Muscle layer of duodenum (tissue), 2 donors: ENCODE data around the gene DOK6.

ENCODE experiments used
- H3K27ac ChIP-seq: one replicate; pipeline ENCODE4 v1.7.0; 2013; ENCODE audit warnings: mild to moderate bottlenecking, low read length
- H3K27me3 ChIP-seq: one replicate; pipeline ENCODE4 v1.7.0; 2013; ENCODE audit warnings: low read depth, mild to moderate bottlenecking, control low read depth, low read length
- H3K36me3 ChIP-seq, 2 donors: one replicate each; pipeline ENCODE4 v1.7.0; 2013; ENCODE audit warnings: low read length in 2 of 2, control low read depth in 1 of 2, mild to moderate bottlenecking in 1 of 2; ENCODE audit not compliant: insufficient read depth in 2 of 2, control insufficient read depth in 1 of 2
- H3K4me1 ChIP-seq, 2 donors: one replicate each; pipeline ENCODE4 v1.7.0; 2013; ENCODE audit warnings: low read length in 2 of 2, mild to moderate bottlenecking in 2 of 2, control low read depth in 1 of 2, moderate library complexity in 1 of 2; ENCODE audit not compliant: insufficient read depth in 2 of 2, control insufficient read depth in 1 of 2
- H3K4me3 ChIP-seq, 2 donors: one replicate each; pipeline ENCODE4 v1.7.0; 2013; ENCODE audit warnings: low read length in 2 of 2, low read depth in 1 of 2, mild to moderate bottlenecking in 1 of 2
- H3K9me3 ChIP-seq, 2 donors: one replicate each; pipeline ENCODE4 v1.7.0; 2013; ENCODE audit warnings: low read length in 2 of 2, control low read depth in 1 of 2, mild to moderate bottlenecking in 1 of 2; ENCODE audit not compliant: control insufficient read depth in 1 of 2
- donor health status: healthy.

The DOK6 gene

DNA sequence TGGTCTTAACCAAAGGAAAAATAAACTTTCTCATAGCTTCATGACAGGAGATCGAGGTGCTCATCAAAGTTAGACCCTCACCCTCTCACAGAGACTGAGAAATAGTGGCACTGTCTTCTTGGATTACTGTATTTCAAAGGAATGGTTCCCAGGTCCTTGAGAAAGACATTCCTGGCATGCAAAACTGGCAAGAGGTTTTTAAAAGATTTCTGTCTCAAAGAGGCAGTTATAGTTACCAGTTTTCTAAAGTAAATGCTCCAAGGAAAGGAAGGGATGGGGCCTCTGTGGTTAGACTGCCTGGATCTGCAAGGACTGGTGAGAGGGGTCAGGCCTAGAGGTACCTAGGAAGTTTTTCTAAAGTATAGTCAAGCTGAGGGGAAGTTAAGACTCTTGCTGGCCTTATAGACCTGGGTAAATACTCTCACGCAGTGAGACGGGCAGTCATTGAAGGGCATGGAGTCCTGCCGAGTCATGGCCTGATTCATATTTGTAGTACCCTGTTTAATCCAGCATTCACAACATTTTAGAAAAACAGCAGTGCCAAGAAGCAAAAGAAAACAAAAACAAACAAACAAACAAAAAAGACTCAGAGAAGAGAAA lies 226.1 kb downstream of the DOK6 start:
- Histone ChIP-seq H3K4me3 (no peak overlapping the region), H3K27ac (no peak overlapping the region), H3K9me3 (no peaks in the 10 kb centered on the region), H3K27me3 (no peaks in the 10 kb centered on the region), H3K4me1 (no peaks in the 10 kb centered on the region), H3K36me3 (no peaks in the 10 kb centered on the region)

DNA sequence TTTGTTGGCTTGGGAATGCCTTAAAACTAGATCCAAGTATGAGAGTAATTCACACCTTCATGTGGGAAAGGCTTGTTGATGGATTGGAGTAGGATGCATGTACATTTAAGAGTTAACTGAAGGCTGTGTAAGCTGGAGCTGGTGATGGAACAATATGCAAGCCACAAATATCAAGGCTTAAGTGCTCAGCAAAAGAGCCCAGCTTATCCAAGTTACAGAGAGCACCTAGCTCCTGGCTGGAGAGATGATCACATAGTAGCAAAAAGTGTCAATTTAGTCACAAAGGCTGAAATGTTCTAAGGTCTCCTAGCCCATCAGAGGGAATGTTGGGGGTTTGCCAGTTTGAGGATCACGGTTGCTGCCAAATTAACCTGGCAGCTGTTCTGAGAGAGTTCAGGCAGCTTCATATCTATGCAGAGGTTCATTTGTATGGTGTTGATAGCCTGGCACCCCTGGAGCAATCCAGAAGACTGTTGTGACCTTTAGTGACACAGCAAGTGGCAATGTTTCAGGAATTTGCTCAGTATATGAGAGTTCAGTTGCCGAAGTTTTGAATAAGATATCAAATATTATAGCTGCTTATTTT lies 228.2 kb downstream of the DOK6 start:
- H3K27me3 ChIP-seq = no peaks in the 10 kb centered on the region
- H3K4me1 ChIP-seq = no peaks in the 10 kb centered on the region
- H3K36me3 ChIP-seq = no peaks in the 10 kb centered on the region
- H3K27ac ChIP-seq = no peak overlapping the region
- H3K9me3 ChIP-seq = no peaks in the 10 kb centered on the region
- H3K4me3 ChIP-seq = no peak overlapping the region

DNA sequence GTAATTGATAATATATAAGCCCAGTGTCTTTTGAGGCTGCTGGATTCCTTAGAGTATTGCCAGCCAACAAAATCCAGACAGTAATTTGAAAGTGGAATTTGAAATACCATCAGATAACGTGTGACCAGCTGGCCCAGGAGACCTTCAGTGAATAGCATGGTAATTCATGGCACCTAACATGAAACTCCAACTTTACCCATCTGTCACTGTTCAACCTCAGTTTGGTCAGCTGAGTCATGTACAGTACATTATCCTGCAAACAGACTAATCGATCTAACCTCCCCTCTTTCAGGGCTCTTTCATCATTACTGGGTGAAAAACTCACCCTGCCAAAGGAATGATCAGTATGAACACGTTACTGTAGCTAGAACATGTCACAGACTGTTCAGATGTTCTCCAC lies 230.6 kb downstream of the DOK6 start:
- H3K36me3 ChIP-seq = no peaks in the 10 kb centered on the region
- no peak overlapping the region for H3K27ac ChIP-seq
- H3K9me3 ChIP-seq = no peaks in the 10 kb centered on the region
- no peak overlapping the region for H3K4me3 ChIP-seq
- no peaks in the 10 kb centered on the region for H3K27me3 ChIP-seq
- H3K4me1 ChIP-seq = no peaks in the 10 kb centered on the region

DNA sequence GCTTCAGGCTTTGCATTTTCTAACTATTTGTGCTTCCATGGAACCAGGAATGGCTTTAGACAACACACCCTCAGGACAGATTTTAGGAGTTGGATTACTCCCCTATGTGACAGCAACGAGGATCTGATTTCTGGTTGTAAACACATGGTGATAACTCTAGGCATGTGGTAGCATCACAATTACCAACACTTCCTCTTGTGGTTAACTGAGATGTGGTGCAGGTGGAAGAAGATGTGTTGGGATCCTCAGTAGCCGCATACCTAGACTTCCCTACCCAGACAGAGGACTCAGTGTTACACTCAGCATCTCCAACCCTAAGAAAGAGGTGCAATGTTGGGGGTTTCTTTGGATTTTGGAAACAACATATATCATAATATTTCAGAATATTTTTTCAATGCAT lies 234.8 kb downstream of the DOK6 start:
- H3K4me3 ChIP-seq = no peak overlapping the region
- no peaks in the 10 kb centered on the region for H3K4me1 ChIP-seq
- no peaks in the 10 kb centered on the region for H3K27me3 ChIP-seq
- no peak overlapping the region for H3K27ac ChIP-seq
- no peaks in the 10 kb centered on the region for H3K36me3 ChIP-seq
- no peaks in the 10 kb centered on the region for H3K9me3 ChIP-seq

DNA sequence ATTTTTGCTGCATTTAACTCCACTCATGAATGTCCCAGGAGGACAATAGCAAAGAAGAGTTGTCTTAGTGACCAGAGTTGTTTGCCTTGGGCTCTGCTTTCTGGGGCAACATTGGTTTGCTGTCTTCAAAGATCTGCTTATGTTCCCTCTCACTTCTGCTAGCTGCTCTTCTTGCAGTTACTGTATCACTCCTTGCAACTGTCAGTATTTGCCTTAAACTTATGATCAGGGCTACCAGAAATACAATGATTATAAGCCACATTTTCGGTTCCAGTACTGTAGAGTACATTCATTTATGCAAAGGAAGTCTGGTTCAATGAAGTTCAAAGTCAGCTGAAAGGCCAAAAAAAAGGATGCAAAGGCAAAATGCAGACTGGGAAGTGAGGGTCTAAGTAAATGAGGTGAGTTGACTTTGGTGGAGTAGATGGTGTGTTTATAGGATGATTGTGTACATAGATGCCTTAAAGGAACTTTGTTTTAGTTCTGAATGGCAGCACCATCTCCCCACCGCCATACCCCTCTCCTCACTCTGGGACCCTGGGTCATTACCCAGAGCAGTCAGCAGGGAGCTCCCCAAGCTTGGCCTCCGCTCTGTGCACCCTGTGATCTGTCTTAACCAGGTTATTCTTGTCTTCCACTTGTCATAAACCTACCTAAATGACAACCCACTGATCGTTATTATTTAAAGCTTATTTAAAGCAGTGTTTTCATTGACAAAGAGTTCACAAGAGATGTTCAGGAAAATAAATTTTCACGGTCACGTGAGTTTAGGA lies 236.0 kb downstream of the DOK6 start:
- Histone ChIP-seq H3K27me3 (no peaks in the 10 kb centered on the region), H3K36me3 (no peaks in the 10 kb centered on the region), H3K9me3 (no peaks in the 10 kb centered on the region), H3K27ac (no peak overlapping the region), H3K4me3 (no peak overlapping the region), H3K4me1 (no peaks in the 10 kb centered on the region)

DNA sequence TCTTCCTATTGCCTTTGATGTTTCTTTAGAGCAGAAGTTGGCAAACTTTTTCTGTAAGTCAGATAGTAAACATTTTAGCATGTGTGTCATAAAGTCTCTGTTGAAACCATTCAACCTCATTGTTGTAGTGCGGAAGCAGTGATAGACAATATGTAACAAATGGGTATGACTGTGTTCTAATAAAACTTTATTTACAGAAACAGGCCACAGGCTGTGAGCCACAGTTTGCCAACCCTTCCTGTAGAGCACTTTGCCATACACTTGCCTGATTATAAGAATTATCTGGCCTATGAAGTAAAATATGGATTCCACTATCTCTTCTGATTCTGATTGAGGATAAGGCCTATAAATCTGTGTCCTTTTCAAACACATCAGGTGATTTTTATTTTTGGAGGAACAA lies 237.4 kb downstream of the DOK6 start:
- Histone ChIP-seq H3K27ac (no peak overlapping the region), H3K4me3 (no peak overlapping the region)

DNA sequence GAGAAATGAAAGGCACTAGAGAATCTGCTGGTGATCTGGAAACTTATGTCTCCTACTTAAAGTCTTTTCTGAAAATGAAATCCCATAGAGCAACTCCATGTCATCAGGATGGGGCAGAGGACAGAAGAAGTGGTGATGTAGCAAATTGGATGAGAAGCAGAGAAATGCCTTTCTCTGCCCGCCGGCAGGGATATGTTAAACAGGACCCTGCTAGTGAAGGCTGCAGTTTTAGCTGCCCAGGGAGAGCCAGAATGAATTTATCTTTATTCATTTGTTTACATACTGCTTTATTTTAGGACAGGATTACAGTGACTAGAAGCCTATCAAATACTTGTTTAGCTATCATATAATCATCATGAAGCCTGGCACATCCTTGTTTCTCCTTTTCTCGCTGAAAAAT lies 247.0 kb downstream of the DOK6 start:
- Histone ChIP-seq H3K27me3 (no peaks in the 10 kb centered on the region), H3K4me3 (no peak overlapping the region), H3K9me3 (no peaks in the 10 kb centered on the region), H3K27ac (no peak overlapping the region), H3K4me1 (no peaks in the 10 kb centered on the region), H3K36me3 (no peaks in the 10 kb centered on the region)

More for the DNA sequence above, 237.4 kb downstream of the DOK6 start:
- H3K4me1 ChIP-seq = no peaks in the 10 kb centered on the region
- H3K36me3 ChIP-seq = no peaks in the 10 kb centered on the region
- H3K27me3 ChIP-seq = no peaks in the 10 kb centered on the region
- no peaks in the 10 kb centered on the region for H3K9me3 ChIP-seq

DNA sequence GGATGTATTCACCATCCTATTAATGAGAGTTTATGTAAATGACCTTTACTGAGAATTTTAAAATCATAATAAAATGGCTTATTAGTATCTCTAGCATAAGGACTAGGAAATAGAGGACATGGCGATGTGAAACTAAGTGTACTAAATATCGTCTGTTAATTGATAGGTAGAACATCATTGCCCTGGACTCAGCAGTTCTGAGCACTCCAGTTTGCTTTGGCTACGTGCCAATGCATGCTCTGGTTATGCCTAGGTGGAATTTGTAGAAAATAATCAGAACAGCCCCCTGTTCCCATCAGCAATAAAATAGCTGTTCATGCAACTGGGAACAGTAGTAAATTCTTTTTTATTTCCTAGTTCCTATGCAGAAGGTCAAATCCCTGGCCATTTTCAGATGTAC lies 247.8 kb downstream of the DOK6 start:
- Histone ChIP-seq H3K4me3 (no peak overlapping the region), H3K4me1 (no peaks in the 10 kb centered on the region), H3K36me3 (no peaks in the 10 kb centered on the region), H3K27ac (no peak overlapping the region), H3K9me3 (no peaks in the 10 kb centered on the region), H3K27me3 (no peaks in the 10 kb centered on the region)

DNA sequence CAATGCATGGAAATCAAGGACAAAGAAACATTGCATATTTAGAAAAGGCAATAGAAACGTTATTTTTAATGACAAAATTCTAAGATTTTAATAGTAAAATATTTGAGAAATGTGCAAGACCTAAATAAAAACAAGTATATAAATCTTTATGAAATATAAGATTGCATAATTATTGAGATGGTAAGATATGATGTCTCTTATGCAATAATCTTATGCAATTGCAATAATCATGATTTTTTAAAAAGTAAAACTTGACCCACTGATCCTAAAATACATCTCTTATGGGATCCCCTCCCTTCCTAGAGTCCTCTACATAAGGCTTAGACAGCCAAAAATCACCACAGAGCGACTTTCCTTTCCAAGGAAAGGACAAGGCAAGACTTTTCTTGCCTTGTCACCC lies 249.0 kb downstream of the DOK6 start:
- H3K36me3 ChIP-seq = no peaks in the 10 kb centered on the region
- no peaks in the 10 kb centered on the region for H3K4me1 ChIP-seq
- no peak overlapping the region for H3K27ac ChIP-seq
- no peaks in the 10 kb centered on the region for H3K9me3 ChIP-seq
- H3K27me3 ChIP-seq = no peaks in the 10 kb centered on the region
- no peak overlapping the region for H3K4me3 ChIP-seq

DNA sequence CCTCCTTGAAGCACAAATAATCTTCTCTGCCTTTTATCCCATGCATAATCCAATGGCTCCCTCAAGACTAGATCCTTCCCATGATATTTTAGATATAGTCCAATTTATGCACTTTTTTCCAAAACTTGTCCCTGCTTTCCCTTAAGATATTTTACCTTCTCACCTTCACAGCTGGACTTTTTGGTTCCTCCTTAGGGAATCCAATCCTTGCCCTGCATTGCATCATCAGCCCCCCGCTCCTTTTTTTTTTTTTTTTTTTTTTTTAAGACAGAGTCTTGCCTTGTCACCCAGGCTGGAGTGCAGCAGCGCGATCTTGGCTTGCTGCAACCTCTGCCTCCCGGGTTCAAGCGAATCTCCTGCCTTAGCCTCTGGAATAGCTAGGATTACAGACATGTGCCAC lies 250.6 kb downstream of the DOK6 start:
- Histone ChIP-seq H3K27ac (no peak overlapping the region), H3K36me3 (no peaks in the 10 kb centered on the region), H3K27me3 (no peaks in the 10 kb centered on the region), H3K4me1 (no peaks in the 10 kb centered on the region), H3K9me3 (no peaks in the 10 kb centered on the region), H3K4me3 (no peak overlapping the region)

DNA sequence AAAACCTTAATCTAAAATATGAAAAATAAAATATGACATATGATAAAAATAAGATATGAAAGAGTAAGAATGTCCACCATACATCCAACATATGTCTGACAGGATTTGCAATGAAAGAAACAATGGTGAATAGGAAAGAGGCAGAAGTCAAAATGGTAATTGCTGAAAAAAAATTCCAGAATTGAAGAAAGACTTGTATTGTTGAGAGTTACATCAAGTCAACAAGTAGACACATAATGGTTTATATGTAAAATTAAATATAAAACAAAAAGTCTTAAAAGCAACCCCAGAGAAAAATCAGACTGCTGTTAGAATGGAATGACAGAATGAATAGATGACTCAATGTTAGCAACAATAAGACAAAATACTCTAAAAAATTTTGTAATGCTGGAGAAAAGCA lies 255.1 kb downstream of the DOK6 start:
- H3K9me3 ChIP-seq = no peaks in the 10 kb centered on the region

More for the DNA sequence above, 255.1 kb downstream of the DOK6 start:
- Histone ChIP-seq H3K27me3 (no peaks in the 10 kb centered on the region), H3K4me1 (no peaks in the 10 kb centered on the region), H3K27ac (no peak overlapping the region), H3K36me3 (no peaks in the 10 kb centered on the region), H3K4me3 (no peak overlapping the region)
